GM12801 (cell line): ENCODE measurements around the gene ZFAND3.

Experiments used
- CTCF ChIP-seq: IDR thresholded peaks from one replicate; pipeline ENCODE4 v1.5.1; 2011; ENCODE audit warnings: control low read depth; ENCODE audit not compliant: insufficient read length; ENCODE audit errors: extremely low read depth

The ZFAND3 gene

DNA sequence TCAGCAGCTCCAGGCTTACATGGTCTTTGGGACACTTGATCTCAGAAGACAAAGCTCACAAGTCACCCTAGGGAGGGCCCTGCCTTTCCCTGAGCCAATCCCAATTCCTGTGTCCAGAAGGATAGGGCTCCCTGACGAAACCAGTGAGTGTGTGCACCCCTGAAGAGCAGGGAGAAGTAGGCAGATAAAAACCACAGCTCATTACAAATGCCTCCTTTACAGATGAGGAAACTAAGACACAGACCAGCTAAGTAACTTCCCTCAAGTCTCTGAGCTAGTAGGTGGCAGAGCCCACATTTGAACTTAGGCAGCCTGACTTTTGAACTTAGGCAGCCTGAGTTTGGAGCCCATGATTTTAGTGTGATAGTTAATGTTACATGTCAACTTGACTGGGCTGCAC lies 6.7 kb upstream of the ZFAND3 start:
- TF ChIP-seq CTCF: no peak

- no peak for TF ChIP-seq CTCF
Observed at GRCh38 chr6:37814374-37814773, 5.2 kb upstream of the ZFAND3 start.

- TF ChIP-seq CTCF: no peak
Observed at GRCh38 chr6:37816599-37817375, 2.7 kb upstream of the ZFAND3 start.

- no peak for TF ChIP-seq CTCF
Observed at GRCh38 chr6:37818536-37819176, 871 bp upstream of the ZFAND3 start.

- no peak for TF ChIP-seq CTCF
Observed at GRCh38 chr6:37819802-37820717, 533 bp downstream of the ZFAND3 start.

GRCh38 chr6:37820718-37821079 lies 1.2 kb downstream of the ZFAND3 start:
- TF ChIP-seq CTCF: no peak

- TF ChIP-seq CTCF: no peak
Observed at GRCh38 chr6:37821446-37821845, 1.9 kb downstream of the ZFAND3 start.
